ENCODE measurements around the gene SYTL3. TPM values are rescaled to one million over a fixed set of nuclear protein-coding genes. Genes with fewer than 3 reads are reported as not detected.
"Not testable (repeated sequence)": the region's sequence is repeated elsewhere in the genome, so short reads cannot be mapped to it uniquely, and the experiment has no call there.

SYTL3 gene
- total RNA-seq, 2 experiments from 2014 or later = 43.5 to 48.3 TPM

DNA sequence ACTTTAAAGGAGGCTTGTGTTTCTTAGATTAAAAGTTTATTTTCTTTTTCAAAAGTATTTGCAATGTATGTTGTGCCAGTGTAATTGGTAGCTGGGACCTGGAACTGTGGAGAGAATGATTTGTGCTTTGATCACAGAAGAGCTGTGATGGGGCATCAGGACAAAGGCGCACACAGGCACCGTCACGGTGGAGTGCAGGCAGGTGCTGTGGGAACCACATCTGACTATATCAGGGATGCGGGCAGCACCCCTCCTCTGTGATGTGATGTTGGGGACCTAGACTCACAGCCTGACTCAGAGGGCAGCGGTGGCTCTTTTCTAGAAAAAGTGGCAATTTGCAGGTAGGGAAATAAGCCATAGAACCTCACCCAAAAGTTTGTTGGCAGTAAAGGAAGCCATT is 34.5 kb downstream of the SYTL3 start:
- ChIA-PET CTCF (interaction anchor here (0.6 to 2.6 kb wide), 2 partner anchors 24 to 950 kb away, joined by 4 to 15 read pairs; no protein-coding TSS in a partner anchor), POLR2A (interaction anchor here (0.7 kb wide), 1 partner anchor 41 kb away, joined by 3 read pairs; no protein-coding TSS in a partner anchor)
- H3K27ac Mint-ChIP-seq = no peak overlapping the region
- ATAC-seq = no peak
- H3K9me3 Mint-ChIP-seq (ENCODE audit: insufficient read depth) = no peaks in the 10 kb centered on the region
- H3K27me3 Mint-ChIP-seq (ENCODE audit: low read depth) = no peaks in the 10 kb centered on the region
- no peak overlapping the region for H3K4me3 Mint-ChIP-seq
- peaks cover 63% of the 10 kb centered on the region for H3K36me3 Mint-ChIP-seq (ENCODE audit: low read depth)
- peaks cover 50% of the 10 kb centered on the region for H3K4me1 Mint-ChIP-seq (ENCODE audit: low read depth)
- DNase-seq = peak; percentile 21

DNA sequence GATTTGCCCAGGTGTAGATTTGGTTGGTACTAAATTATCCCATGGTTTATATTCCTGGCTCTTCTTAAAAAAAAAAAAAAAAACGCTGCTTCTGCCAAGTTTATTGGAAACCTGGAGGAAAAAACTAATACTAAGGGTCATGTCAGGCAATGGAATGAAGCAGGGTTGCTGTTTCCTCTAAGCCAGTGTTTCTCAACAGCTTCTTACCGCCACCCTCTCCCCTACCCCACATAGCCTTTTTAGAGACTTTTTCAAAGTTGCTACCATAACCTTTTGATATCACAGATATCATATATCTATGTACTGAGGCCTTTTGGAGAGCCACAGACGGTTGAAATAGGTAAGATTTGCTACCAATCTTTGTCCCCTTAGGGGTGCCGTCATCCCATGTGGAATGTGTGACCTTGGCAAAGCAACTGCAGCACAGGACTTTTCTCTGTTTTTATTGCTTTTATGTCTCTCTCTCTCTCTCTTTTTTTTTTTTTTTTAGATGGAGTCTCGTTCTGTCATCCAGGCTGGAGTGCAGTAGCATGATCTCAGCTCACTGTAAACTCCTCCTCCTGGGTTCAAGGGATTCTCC is 35.0 kb downstream of the SYTL3 start:
- Mint-ChIP-seq H3K4me3 (no peak overlapping the region), H3K9me3 (ENCODE audit: insufficient read depth) (no peaks in the 10 kb centered on the region), H3K36me3 (ENCODE audit: low read depth) (peaks cover 63% of the 10 kb centered on the region), H3K27ac (peak overlapping the region; percentile 39), H3K27me3 (ENCODE audit: low read depth) (no peaks in the 10 kb centered on the region), H3K4me1 (ENCODE audit: low read depth) (peaks cover 52% of the 10 kb centered on the region)
- DNase-seq (no peak), ATAC-seq (no peak)
- ChIA-PET POLR2A (interaction anchor here (0.6 to 0.7 kb wide), 2 partner anchors 42 to 668 kb away, joined by 3 read pairs; no protein-coding TSS in a partner anchor), CTCF (interaction anchor here (0.6 to 2.6 kb wide), 3 partner anchors 25 to 949 kb away, joined by 3 to 15 read pairs (median 4); no protein-coding TSS in a partner anchor)

DNA sequence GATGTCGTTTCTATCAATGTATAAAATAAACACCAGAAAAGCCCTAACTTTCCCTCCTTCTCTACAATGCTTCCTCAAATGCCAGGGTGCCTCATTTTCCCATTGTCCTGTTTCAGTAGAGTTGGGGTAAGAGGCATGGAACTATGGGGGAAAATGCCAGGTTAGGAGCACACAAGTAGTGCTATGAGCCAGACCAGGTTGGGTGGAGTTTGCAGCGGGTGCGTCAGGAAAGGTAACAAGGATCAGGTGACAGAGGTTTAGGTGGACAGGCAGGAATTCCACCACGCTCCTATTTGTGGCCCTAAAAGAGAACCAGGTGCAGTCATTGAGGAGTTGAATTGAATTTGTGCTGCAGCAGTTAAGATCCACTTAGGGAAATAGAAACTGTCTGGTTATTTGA is 36.5 kb downstream of the SYTL3 start:
- ChIA-PET CTCF (interaction anchor here (0.7 to 7.7 kb wide), 6 partner anchors 18 to 465 kb away, joined by 3 to 154 read pairs (median 3); no protein-coding TSS in a partner anchor), POLR2A (interaction anchor here (1.0 to 1.6 kb wide), 4 partner anchors 23 to 42 kb away, joined by 4 to 8 read pairs (median 6); partner anchors contain the start of genes DYNLT1 and SYTL3)
- ATAC-seq = peak; percentile 4
- Mint-ChIP-seq H3K36me3 (ENCODE audit: low read depth) (peaks cover 59% of the 10 kb centered on the region), H3K27me3 (ENCODE audit: low read depth) (no peaks in the 10 kb centered on the region), H3K27ac (peak overlapping the region; percentile 88), H3K4me3 (peak overlapping the region; percentile 39), H3K9me3 (ENCODE audit: insufficient read depth) (no peaks in the 10 kb centered on the region), H3K4me1 (ENCODE audit: low read depth) (peaks cover 64% of the 10 kb centered on the region)
- peak; percentile 19 for DNase-seq

DNA sequence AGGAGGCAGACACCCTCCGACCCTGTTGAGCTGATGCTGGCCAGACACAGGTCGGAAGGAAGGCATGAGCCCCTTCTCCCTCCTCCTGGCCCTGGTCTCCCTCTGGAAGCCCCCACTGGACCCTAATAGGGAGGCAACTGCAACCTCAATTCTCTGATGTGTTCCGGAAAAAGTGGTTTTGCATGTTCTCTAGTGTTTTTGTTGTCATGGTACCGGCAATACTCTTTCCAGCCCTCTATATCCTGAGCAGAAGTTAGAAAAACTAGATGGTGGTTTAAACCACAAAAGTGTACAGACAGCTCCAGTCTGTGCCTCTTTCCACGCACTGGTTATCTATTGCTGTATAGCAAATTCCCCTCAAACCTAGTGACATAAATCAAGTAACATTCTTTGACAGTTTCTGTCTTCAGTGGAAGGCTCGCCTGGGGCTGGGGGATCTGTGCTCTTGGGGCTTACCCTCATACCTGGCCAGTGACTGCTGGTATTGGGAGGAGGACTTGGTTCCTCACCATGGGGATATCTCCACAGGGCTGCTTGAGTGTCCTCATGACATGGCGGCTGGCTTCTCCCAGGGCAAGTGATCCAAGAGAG is 37.0 kb downstream of the SYTL3 start:
- Mint-ChIP-seq H3K9me3 (ENCODE audit: insufficient read depth) (no peaks in the 10 kb centered on the region), H3K27ac (peak overlapping the region; percentile 88), H3K4me1 (ENCODE audit: low read depth) (peaks cover 65% of the 10 kb centered on the region), H3K36me3 (ENCODE audit: low read depth) (peaks cover 56% of the 10 kb centered on the region), H3K27me3 (ENCODE audit: low read depth) (no peaks in the 10 kb centered on the region), H3K4me3 (peak overlapping the region; percentile 39)
- ATAC-seq (peak; percentile 94), DNase-seq (peak; percentile 66)
- ChIA-PET CTCF (interaction anchor here (0.6 to 7.7 kb wide), 11 partner anchors 10 to 473 kb away, joined by 3 to 154 read pairs (median 4); no protein-coding TSS in a partner anchor), POLR2A (interaction anchor here (1.0 to 1.6 kb wide), 4 partner anchors 24 to 42 kb away, joined by 4 to 8 read pairs (median 6); partner anchors contain the start of genes DYNLT1 and SYTL3)

DNA sequence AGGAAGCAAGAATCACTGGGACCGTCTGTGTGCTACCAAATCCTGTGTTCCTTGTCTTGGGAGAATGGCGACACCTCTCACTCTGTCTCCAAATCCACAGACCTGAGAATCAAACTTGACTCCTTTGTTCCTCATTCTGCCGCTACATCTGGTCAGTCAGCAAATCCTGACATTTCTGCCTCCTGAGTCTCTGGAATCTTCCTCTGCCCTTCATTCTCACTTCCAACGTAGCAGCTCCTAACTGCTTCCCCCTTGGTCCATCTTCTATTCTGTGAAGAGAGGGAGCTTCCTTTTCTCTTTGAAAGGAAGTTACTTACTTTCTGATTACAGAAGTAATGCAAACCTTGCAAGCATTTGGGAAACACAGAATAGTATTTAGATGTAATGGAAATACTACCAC is 37.7 kb downstream of the SYTL3 start:
- Mint-ChIP-seq H3K27ac (peak overlapping the region; percentile 88), H3K4me3 (no peak overlapping the region)

DNA sequence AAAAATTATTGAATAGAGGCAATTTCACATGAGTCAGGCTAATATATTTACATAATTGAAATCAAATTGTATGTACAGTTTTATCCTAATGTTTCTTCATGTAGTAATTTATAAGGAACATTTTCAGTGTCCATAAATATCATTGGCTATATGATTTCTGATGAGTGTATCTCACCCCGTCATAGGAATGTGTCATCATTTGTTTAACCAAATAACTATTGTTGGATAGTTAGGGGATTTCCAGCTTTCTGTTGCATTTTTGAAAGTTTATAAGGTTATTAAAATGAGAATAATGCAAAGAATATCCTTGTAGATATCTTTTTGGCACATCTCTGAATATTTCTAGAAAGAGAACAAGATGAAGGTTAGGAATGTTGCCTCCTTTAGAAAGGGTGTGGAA is 39.0 kb downstream of the SYTL3 start:
- Mint-ChIP-seq H3K4me1 (ENCODE audit: low read depth) (peaks cover 60% of the 10 kb centered on the region), H3K36me3 (ENCODE audit: low read depth) (peaks cover 45% of the 10 kb centered on the region), H3K27ac (no peak overlapping the region), H3K27me3 (ENCODE audit: low read depth) (no peaks in the 10 kb centered on the region), H3K9me3 (ENCODE audit: insufficient read depth) (no peaks in the 10 kb centered on the region), H3K4me3 (no peak overlapping the region)
- DNase-seq (no peak), ATAC-seq (no peak)
- ChIA-PET CTCF (interaction anchor here (1.9 to 7.7 kb wide), 4 partner anchors 28 to 475 kb away, joined by 4 to 154 read pairs (median 8); no protein-coding TSS in a partner anchor), POLR2A (no interaction called here)

More for the DNA sequence above, 37.7 kb downstream of the SYTL3 start:
- Mint-ChIP-seq H3K27me3 (ENCODE audit: low read depth) (no peaks in the 10 kb centered on the region), H3K36me3 (ENCODE audit: low read depth) (peaks cover 55% of the 10 kb centered on the region), H3K4me1 (ENCODE audit: low read depth) (peaks cover 65% of the 10 kb centered on the region), H3K9me3 (ENCODE audit: insufficient read depth) (no peaks in the 10 kb centered on the region)
- ChIA-PET CTCF (interaction anchor here (0.6 to 7.7 kb wide), 10 partner anchors 10 to 473 kb away, joined by 3 to 154 read pairs (median 4); no protein-coding TSS in a partner anchor), POLR2A (interaction anchor here (1.0 to 1.6 kb wide), 4 partner anchors 24 to 43 kb away, joined by 4 to 8 read pairs (median 6); partner anchors contain the start of genes DYNLT1 and SYTL3)
- ATAC-seq (no peak), DNase-seq (no peak)

DNA sequence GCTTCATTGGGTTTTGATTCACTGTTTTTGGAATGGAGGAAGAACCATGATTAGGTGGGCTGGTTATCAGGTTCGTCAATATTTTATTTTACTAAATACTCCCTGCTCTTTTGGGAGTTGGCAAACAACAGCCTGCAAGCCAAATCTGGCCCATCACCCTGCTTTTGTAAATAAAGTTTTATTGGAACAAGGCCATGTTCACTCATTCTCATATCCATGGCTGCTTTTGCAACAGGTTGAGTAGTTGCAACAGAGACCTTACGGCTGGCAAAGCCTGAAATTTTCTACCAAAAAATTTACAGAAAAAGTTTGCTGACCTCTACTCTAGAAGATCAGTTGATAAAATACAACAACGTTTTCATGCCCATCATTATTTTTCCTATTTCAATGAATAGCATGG is 45.1 kb downstream of the SYTL3 start:
- Mint-ChIP-seq H3K36me3 (ENCODE audit: low read depth) (peaks cover 35% of the 10 kb centered on the region), H3K4me3 (no peak overlapping the region), H3K4me1 (ENCODE audit: low read depth) (peaks cover 15% of the 10 kb centered on the region), H3K27ac (no peak overlapping the region), H3K9me3 (ENCODE audit: insufficient read depth) (no peaks in the 10 kb centered on the region), H3K27me3 (ENCODE audit: low read depth) (no peaks in the 10 kb centered on the region)
- ATAC-seq (no peak), DNase-seq (no peak)
- POLR2A ChIA-PET = no interaction called here
- CTCF ChIA-PET = no interaction called here

DNA sequence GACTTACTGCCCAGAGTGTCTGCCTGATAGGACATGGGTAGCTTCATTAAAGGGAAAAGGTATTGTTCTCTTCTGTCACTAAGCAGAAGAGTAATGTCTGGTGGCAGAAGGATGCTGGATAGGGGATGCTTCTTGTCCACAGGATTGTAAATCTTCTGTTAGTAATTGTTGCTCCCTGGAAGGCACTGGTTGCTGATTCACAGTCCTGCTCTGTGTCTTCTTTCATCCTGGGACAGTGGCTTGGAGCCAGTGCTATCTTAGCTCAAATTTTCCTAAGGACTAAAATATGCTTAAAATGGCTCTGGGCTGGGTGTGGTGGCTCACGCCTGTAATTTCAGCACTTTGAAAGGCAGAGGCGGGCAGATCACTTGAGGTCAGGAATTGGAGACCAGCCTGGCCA is 48.0 kb downstream of the SYTL3 start:
- H3K27ac Mint-ChIP-seq = no peak overlapping the region
- DNase-seq = no peak
- H3K4me3 Mint-ChIP-seq = no peak overlapping the region
- ATAC-seq = no peak
- H3K36me3 Mint-ChIP-seq (ENCODE audit: low read depth) = peaks cover 30% of the 10 kb centered on the region
- no peaks in the 10 kb centered on the region for H3K27me3 Mint-ChIP-seq (ENCODE audit: low read depth)
- POLR2A ChIA-PET = interaction anchor here (1.3 kb wide), 1 partner anchor 35 kb away, joined by 4 read pairs; no protein-coding TSS in a partner anchor
- CTCF ChIA-PET = interaction anchor here (0.8 to 1.7 kb wide), 7 partner anchors 10 to 477 kb away, joined by 3 to 7 read pairs (median 3); no protein-coding TSS in a partner anchor
- H3K4me1 Mint-ChIP-seq (ENCODE audit: low read depth) = peaks cover 15% of the 10 kb centered on the region
- H3K9me3 Mint-ChIP-seq (ENCODE audit: insufficient read depth) = no peaks in the 10 kb centered on the region

DNA sequence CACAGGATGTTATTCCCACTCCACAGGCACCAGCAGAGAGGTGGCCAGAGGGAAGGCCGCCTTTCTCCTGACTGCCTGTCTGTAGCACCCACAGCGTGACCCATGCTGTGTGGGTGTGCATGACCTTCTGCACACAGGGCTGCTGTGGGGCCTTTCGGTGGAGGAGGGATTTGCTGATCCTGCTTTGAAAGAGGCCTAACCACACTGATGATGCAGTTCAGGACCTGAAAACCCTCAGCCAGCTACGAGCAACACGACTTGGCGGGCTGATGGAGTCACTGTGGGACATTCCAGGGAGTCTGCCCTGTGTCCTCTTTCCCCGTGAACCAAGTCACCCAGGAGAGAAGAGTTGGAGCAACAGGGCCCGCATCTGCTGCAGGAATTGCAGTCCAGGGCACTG is 49.1 kb downstream of the SYTL3 start:
- H3K36me3 Mint-ChIP-seq (ENCODE audit: low read depth) = peaks cover 32% of the 10 kb centered on the region
- H3K27ac Mint-ChIP-seq = no peak overlapping the region
- no peak for DNase-seq
- peaks cover 21% of the 10 kb centered on the region for H3K4me1 Mint-ChIP-seq (ENCODE audit: low read depth)
- no peak for ATAC-seq
- H3K4me3 Mint-ChIP-seq = no peak overlapping the region
- H3K9me3 Mint-ChIP-seq (ENCODE audit: insufficient read depth) = no peaks in the 10 kb centered on the region
- H3K27me3 Mint-ChIP-seq (ENCODE audit: low read depth) = no peaks in the 10 kb centered on the region
- ChIA-PET POLR2A (no interaction called here), CTCF (no interaction called here)

DNA sequence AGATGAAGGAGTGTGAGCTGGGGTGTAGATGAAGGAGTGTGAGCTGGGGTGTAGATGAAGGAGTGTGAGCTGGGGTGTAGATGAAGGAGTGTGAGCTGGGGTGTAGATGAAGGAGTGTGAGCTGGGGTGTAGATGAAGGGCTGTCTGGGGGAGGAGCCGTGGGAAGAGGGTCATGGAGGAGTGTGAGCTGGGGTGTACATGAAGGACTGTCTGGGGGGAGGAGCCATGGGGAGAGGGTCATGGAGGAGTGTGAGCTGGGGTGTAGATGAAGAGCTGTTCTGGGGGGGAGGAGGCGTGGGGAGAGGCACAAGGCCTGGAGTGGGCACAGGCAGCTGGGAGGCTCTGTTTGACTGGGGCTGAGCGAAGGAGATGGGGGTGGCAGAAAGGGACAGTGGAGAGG is 51.4 kb downstream of the SYTL3 start:
- DNase-seq; ATAC-seq; H3K27me3 Mint-ChIP-seq (ENCODE audit: low read depth); H3K4me3 Mint-ChIP-seq; H3K9me3 Mint-ChIP-seq (ENCODE audit: insufficient read depth): not testable (repeated sequence)
- Mint-ChIP-seq H3K4me1 (ENCODE audit: low read depth) (peaks cover 32% of the 10 kb centered on the region), H3K27ac (peak overlapping the region; percentile 5), H3K36me3 (ENCODE audit: low read depth) (peaks cover 22% of the 10 kb centered on the region)
- ChIA-PET CTCF (interaction anchor here (0.6 to 4.5 kb wide), 7 partner anchors 10 to 480 kb away, joined by 3 to 50 read pairs (median 4); no protein-coding TSS in a partner anchor), POLR2A (interaction anchor here (0.6 to 1.4 kb wide), 2 partner anchors 51 to 310 kb away, joined by 3 to 4 read pairs; no protein-coding TSS in a partner anchor)

DNA sequence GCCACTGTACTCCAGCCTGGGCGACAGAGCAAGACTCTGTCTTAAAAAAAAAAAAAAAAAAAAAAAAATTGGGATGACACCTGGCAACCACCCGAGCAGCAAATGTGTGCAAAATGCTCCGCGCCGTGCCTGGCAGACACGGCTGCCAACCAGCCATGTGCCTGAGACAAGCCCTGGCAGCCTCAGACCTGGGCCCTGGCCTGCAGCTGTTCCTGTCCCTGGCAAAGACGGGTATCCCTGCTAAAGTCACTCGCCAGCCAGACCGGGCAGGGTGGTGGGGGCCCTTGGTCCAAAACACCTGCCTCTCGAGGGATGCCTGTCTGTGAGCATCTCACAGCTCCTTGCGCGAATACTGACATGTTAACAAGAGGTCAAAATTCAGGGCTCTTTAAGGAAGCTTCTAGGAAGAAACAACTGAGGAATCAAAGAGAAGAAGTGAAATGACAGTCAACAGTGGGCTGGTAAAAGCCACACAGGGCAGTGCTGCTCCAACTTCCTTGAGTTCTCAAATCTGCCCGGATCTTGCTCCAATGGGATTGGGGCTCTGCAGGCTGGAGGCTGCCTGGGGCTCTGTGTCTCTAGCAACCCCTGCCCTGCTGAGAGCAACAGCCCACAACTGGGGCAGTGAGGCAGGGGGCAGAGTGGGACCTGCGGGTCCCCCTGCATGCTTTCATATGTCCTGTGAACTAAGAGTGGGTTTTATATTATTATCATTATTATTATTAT is 53.4 kb downstream of the SYTL3 start:
- H3K4me3 Mint-ChIP-seq = no peak overlapping the region
- H3K36me3 Mint-ChIP-seq (ENCODE audit: low read depth) = peaks cover 25% of the 10 kb centered on the region
- DNase-seq = no peak
- no peaks in the 10 kb centered on the region for H3K27me3 Mint-ChIP-seq (ENCODE audit: low read depth)
- no peak for ATAC-seq
- CTCF ChIA-PET = interaction anchor here (0.5 to 4.5 kb wide), 17 partner anchors 11 to 297 kb away, joined by 3 to 50 read pairs (median 4); partner anchors contain the start of gene RSPH3
- H3K27ac Mint-ChIP-seq = no peak overlapping the region
- H3K4me1 Mint-ChIP-seq (ENCODE audit: low read depth) = peaks cover 33% of the 10 kb centered on the region
- POLR2A ChIA-PET = no interaction called here
- no peaks in the 10 kb centered on the region for H3K9me3 Mint-ChIP-seq (ENCODE audit: insufficient read depth)

Measured in activated CD8-positive, alpha-beta T cell treated with anti-CD3 and anti-CD28 coated beads, Interleukin-2, amount 10 ng/mL, durations not matched to agents 7 days and 5 days (primary cell).